Measurements from ENCODE around the gene EPS8.
"Not testable (repeated sequence)": the region's sequence is repeated elsewhere in the genome, so short reads cannot be mapped to it uniquely, and the experiment has no call there.

Gene EPS8

GRCh38 chr12:15763328-15763727 is 25.9 kb downstream of the EPS8 start:
- H3K4me3 ChIP-seq (ENCODE audit: low read depth, low read length) = no peak overlapping the region
- TF ChIP-seq, protein P1, sequence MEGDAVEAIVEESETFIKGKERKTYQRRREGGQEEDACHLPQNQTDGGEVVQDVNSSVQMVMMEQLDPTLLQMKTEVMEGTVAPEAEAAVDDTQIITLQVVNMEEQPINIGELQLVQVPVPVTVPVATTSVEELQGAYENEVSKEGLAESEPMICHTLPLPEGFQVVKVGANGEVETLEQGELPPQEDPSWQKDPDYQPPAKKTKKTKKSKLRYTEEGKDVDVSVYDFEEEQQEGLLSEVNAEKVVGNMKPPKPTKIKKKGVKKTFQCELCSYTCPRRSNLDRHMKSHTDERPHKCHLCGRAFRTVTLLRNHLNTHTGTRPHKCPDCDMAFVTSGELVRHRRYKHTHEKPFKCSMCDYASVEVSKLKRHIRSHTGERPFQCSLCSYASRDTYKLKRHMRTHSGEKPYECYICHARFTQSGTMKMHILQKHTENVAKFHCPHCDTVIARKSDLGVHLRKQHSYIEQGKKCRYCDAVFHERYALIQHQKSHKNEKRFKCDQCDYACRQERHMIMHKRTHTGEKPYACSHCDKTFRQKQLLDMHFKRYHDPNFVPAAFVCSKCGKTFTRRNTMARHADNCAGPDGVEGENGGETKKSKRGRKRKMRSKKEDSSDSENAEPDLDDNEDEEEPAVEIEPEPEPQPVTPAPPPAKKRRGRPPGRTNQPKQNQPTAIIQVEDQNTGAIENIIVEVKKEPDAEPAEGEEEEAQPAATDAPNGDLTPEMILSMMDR (conservative IDR thresholded peaks at IDR 0.05; ENCODE audit: low read depth, low read length) = no peak
- no peak for DNase-seq (ENCODE audit: low read depth)

DNA sequence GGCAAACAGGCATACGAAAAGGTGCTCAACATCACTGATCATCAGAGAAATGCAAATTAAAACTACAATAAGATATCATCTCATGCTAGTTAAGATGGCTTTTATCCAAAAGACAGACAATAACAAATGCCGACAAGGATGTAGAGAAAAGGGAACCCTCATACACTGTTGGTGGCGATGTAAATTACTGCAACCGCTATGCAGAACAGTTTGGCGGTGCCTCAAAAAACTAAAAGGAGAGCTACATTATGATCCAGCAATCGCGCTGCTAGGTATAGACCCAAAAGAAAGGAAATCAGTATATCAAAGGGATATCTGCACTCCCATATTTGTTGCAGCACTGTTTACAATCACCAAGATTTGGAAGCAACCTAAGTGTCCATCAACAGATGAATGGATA is 27.0 kb downstream of the EPS8 start:
- DNase-seq (ENCODE audit: low read depth); H3K4me3 ChIP-seq (ENCODE audit: low read depth, low read length): not testable (repeated sequence)

- TF ChIP-seq, protein P1 (conservative IDR thresholded peaks at IDR 0.05; ENCODE audit: low read depth, low read length) = no peak
- peak; percentile 91 for DNase-seq (ENCODE audit: low read depth)
- no peak overlapping the region for H3K4me3 ChIP-seq (ENCODE audit: low read depth, low read length)
These were observed 31.5 kb downstream of the EPS8 start for GRCh38 chr12:15757553-15758255.

DNA sequence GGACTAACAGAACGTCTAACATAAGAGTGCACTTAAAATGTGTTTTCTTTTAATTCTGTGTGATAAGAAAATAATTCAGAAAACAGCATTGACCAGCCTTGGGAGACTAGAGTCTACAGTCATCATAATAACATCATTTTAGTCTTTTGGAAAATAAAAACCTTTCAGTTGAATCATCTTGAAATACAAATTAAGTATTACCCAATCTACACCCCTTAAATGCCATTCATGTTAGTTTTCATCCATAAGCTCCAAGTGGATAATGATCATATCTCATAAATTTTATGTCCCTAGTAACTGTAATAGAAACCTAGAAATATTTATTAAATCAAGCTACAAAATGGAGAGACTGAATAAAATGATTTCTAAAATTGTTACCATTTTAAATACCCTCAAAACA is 32.4 kb downstream of the EPS8 start:
- no peak for DNase-seq (ENCODE audit: low read depth)
- no peak overlapping the region for H3K4me3 ChIP-seq (ENCODE audit: low read depth, low read length)
- TF ChIP-seq, protein P1 (conservative IDR thresholded peaks at IDR 0.05; ENCODE audit: low read depth, low read length) = no peak

- DNase-seq (ENCODE audit: low read depth) = no peak
- no peak overlapping the region for H3K4me3 ChIP-seq (ENCODE audit: low read depth, low read length)
- TF ChIP-seq, protein P1 (conservative IDR thresholded peaks at IDR 0.05; ENCODE audit: low read depth, low read length) = no peak
These were observed 35.0 kb downstream of the EPS8 start for GRCh38 chr12:15754233-15754632.

- TF ChIP-seq, protein P1 (conservative IDR thresholded peaks at IDR 0.05; ENCODE audit: low read depth, low read length) = no peak
- peak; percentile 52 for DNase-seq (ENCODE audit: low read depth)
- no peak overlapping the region for H3K4me3 ChIP-seq (ENCODE audit: low read depth, low read length)
These were observed 36.4 kb downstream of the EPS8 start for GRCh38 chr12:15752785-15753184.

DNA sequence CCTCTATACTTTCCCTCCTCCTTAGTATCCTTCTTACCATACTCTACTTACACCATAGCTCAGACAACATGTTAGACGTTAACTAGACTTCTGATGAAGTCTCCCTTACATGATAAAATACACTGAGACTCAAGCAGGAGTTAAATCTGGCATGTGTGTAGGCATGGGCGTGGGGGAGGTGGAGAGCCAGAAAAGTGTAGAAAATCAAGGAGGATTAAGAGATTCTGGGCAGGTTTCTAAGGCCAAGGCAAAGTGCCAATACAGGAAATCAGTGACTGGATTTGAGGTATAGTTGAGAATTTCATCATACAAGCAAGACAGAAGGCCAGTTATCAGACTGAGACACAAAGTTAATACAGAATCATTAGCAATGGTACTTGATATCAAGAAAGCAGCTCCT is 37.4 kb downstream of the EPS8 start:
- DNase-seq (ENCODE audit: low read depth) = no peak
- TF ChIP-seq, protein P1 (conservative IDR thresholded peaks at IDR 0.05; ENCODE audit: low read depth, low read length) = no peak
- H3K4me3 ChIP-seq (ENCODE audit: low read depth, low read length) = no peak overlapping the region

Data from choroid plexus epithelial cell (primary cell).